Measurements from ENCODE around the gene MYO1D. TPM values are rescaled to one million over a fixed set of nuclear protein-coding genes. Genes with fewer than 3 reads are reported as not detected.
"Not testable (repeated sequence)": the region's sequence is repeated elsewhere in the genome, so short reads cannot be mapped to it uniquely, and the experiment has no call there.

Gene MYO1D
- 0.09 TPM in 1 of 2 replicates, not detected in the other for total RNA-seq (2014; rRNA removed; shearing (Covaris generic))
- 0.20 and 0.89 TPM in 2 replicates for total RNA-seq (2022)
- Bru-seq, nascent RNA: percentile 20 among the genes with signal in this experiment
- percentile 16 among the genes with signal in this experiment for BruChase-seq, experiment 1, labeled RNA remaining after a 6-hour chase
- percentile 19 among the genes with signal in this experiment for BruChase-seq, experiment 2, labeled RNA remaining after a 2-hour chase
- long read RNA-seq: 0 reads

DNA sequence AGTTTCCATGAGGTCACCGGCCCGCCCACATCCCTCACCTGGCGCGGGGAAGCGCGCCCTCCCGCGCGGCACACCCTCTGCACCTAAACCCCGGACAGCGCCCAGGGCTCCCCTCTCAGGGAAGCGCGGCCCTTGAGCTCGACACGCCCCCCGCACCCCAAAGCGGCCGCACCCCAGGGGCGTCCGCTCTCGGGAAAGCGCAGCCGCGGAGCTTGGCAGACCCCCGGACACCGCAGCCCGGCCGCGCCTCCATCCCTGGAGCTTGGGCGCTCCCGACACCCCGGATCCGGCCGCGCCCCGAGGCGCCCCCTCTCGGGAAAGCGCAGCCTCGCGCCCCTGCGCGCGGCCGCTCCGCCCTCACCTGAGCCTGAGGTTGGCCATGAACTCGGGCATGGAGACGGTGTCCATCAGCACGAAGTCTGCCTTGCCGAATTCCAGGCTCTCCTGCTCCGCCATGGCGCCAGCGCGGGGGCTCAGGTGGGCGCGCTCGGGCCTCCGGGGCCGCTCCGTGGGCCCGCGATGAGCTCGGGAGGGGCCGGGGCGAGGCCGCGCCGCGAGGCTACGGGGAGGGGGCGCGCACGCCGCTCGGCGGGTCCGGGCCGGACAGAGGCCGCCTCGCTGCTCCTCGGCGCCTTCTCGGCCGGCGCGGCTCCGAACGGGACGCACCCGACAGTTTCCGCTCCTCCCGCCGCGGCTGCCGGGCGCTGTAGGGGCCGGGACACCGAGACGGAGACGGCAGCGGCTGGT lies at the start of gene MYO1D:
Gene MYO1D, minus strand, starts transcription at position 708 of the 747 bp plus-strand sequence. Its CDS starts 252 bp downstream, at position 456.
- TF ChIP-seq EZH2phosphoT487 (IDR thresholded peaks at IDR 0.05; ENCODE audit: borderline replicate concordance, low read depth, low read length) (no peak), CTCF (conservative IDR thresholded peaks at IDR 0.05; ENCODE audit: low read length) (peak; percentile 60)
- Histone ChIP-seq H3K9me3 (ENCODE audit: low read length) (no peaks in the 10 kb centered on the region), H3K4me1 (ENCODE audit: insufficient read depth, low read length, poor library complexity, severe bottlenecking) (no peaks in the 10 kb centered on the region), H3K27ac (ENCODE audit: low read depth, low read length, poor library complexity, severe bottlenecking) (no peak within 1 kb of the TSS), H3K36me3 (ENCODE audit: insufficient read depth, low read length) (no peaks in the 10 kb centered on the region), H4K20me1 (ENCODE audit: insufficient read depth, low read length) (no peaks in the 10 kb centered on the region), H3K9me2 (ENCODE audit: insufficient read depth, low read length) (no peaks in the 10 kb centered on the region), H2AFZ (ENCODE audit: low read length) (peak within 1 kb of the TSS; percentile 72), H3K79me2 (ENCODE audit: insufficient read depth, low read depth, low read length) (no peaks in the 10 kb centered on the region), H3K4me2 (ENCODE audit: low read length) (peak within 1 kb of the TSS; percentile 79), H3K4me3 (ENCODE audit: low read depth, low read length, poor library complexity, severe bottlenecking) (peak within 1 kb of the TSS; percentile 67)
- no TSS peak for BruUV-seq (replicated peaks)
- ChIA-PET POLR2A (interaction anchor here (0.5 kb wide), 1 partner anchor 571 kb away, joined by 6 read pairs; no protein-coding TSS in a partner anchor), CTCF (ENCODE audit: unreplicated experiment) (interaction anchor here (1.1 kb wide), 1 partner anchor 18 kb away, joined by 4 read pairs; no protein-coding TSS in a partner anchor)
- peak; percentile 10 for DNase-seq (ENCODE audit: low spot score)
- intact Hi-C loops (cut with micrococcal nuclease; ENCODE audit: unreplicated experiment): loop anchor here (2.0 kb wide), 1 partner anchor 94 kb away; no protein-coding TSS in a partner anchor

- intact Hi-C loops (cut with micrococcal nuclease; ENCODE audit: unreplicated experiment): no loop called here
- Histone ChIP-seq H3K9me2 (ENCODE audit: insufficient read depth, low read length) (no peaks in the 10 kb centered on the region), H3K36me3 (ENCODE audit: insufficient read depth, low read length) (no peaks in the 10 kb centered on the region), H3K4me2 (ENCODE audit: low read length) (no peak overlapping the region), H2AFZ (ENCODE audit: low read length) (no peak overlapping the region), H3K27ac (ENCODE audit: low read depth, low read length, poor library complexity, severe bottlenecking) (no peak overlapping the region), H3K9me3 (ENCODE audit: low read length) (no peaks in the 10 kb centered on the region), H3K79me2 (ENCODE audit: insufficient read depth, low read depth, low read length) (no peaks in the 10 kb centered on the region), H4K20me1 (ENCODE audit: insufficient read depth, low read length) (no peaks in the 10 kb centered on the region), H3K4me3 (ENCODE audit: low read depth, low read length, poor library complexity, severe bottlenecking) (no peak overlapping the region), H3K4me1 (ENCODE audit: insufficient read depth, low read length, poor library complexity, severe bottlenecking) (no peaks in the 10 kb centered on the region)
- POLR2A ChIA-PET: no interaction called here
- DNase-seq (ENCODE audit: low spot score): no peak
- no peak for TF ChIP-seq CTCF (conservative IDR thresholded peaks at IDR 0.05; ENCODE audit: low read length)
- TF ChIP-seq EZH2phosphoT487 (IDR thresholded peaks at IDR 0.05; ENCODE audit: borderline replicate concordance, low read depth, low read length): no peak
- CTCF ChIA-PET (ENCODE audit: unreplicated experiment): no interaction called here
- BruUV-seq (replicated peaks): no TSS peak
These were observed 49.3 kb upstream of the MYO1D start for GRCh38 chr17:32926183-32926582.

DNA sequence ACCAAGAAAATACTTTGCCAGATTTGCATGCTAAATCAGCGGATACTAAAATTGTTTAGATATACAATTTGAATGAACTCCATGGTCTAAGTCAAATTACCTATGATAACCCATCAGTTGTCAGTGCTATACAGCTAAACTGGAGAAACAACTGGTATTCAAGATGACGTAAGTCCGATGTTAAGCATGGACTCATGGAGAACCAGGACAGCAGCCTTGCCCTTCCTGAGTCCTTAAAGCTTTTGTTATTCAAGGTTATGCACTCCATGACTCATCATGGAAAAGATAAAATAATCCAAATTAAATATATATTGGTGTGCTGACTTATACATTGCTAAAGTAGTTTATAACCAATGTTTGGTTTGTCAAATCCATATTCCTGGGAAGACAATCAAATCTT lies 47.0 kb upstream of the MYO1D start:
- DNase-seq (ENCODE audit: low spot score); H3K4me3 ChIP-seq (ENCODE audit: low read depth, low read length, poor library complexity, severe bottlenecking); H3K79me2 ChIP-seq (ENCODE audit: insufficient read depth, low read depth, low read length); H3K36me3 ChIP-seq (ENCODE audit: insufficient read depth, low read length); H2AFZ ChIP-seq (ENCODE audit: low read length); H3K27ac ChIP-seq (ENCODE audit: low read depth, low read length, poor library complexity, severe bottlenecking); H3K4me1 ChIP-seq (ENCODE audit: insufficient read depth, low read length, poor library complexity, severe bottlenecking); BruUV-seq (replicated peaks); CTCF ChIA-PET (ENCODE audit: unreplicated experiment); H4K20me1 ChIP-seq (ENCODE audit: insufficient read depth, low read length); H3K9me3 ChIP-seq (ENCODE audit: low read length); POLR2A ChIA-PET; intact Hi-C loops (cut with micrococcal nuclease; ENCODE audit: unreplicated experiment); H3K4me2 ChIP-seq (ENCODE audit: low read length); H3K9me2 ChIP-seq (ENCODE audit: insufficient read depth, low read length): not testable (repeated sequence)
